Type B pancreatic cell (in vitro differentiated cells): ENCODE data around the gene VPS37B. TPM values are rescaled to one million over a fixed set of nuclear protein-coding genes. Genes with fewer than 3 reads are reported as not detected.

Source experiments
- DNase-seq: peaks from one replicate; pipeline ENCODE4 v3.0.0; 2021; ENCODE audit warnings: mixed read lengths; ENCODE audit not compliant: unreplicated experiment; ENCODE audit errors: extremely low spot score
- H3K27ac Mint-ChIP-seq: 2 replicates; pipeline ENCODE4 v1.8.0; 2021; ENCODE audit warnings: mild to moderate bottlenecking, mixed read lengths
- H3K27me3 Mint-ChIP-seq: 2 replicates; pipeline ENCODE4 v1.8.0; 2021; ENCODE audit warnings: mixed read lengths
- H3K36me3 Mint-ChIP-seq: 2 replicates; pipeline ENCODE4 v1.8.0; 2021; ENCODE audit warnings: mixed read lengths
- H3K4me1 Mint-ChIP-seq: one replicate; pipeline ENCODE4 v1.8.0; 2021; ENCODE audit warnings: mixed read lengths; ENCODE audit not compliant: unreplicated experiment
- H3K4me3 Mint-ChIP-seq: 2 replicates; pipeline ENCODE4 v1.8.0; 2021; ENCODE audit warnings: mild to moderate bottlenecking, mixed read lengths
- H3K9me3 Mint-ChIP-seq: 2 replicates; pipeline ENCODE4 v1.8.0; 2021; ENCODE audit warnings: mixed read lengths
- CTCF ChIP-seq: fragments of 200-600 bp; sonication (generic); conservative IDR thresholded peaks from 2 replicates; pipeline ENCODE4 v1.5.0; 2021; ENCODE audit warnings: antibody characterized with exemption, mild to moderate bottlenecking
- total RNA-seq: library from RNA; stranded (reverse); gene quantifications from 2 replicates; pipeline ENCODE4 v1.2.1, GENCODE V29; 2021; ENCODE audit warnings: low replicate concordance

The VPS37B gene
- total RNA-seq, 1 donor from 2014 or later: 32.4 TPM

DNA sequence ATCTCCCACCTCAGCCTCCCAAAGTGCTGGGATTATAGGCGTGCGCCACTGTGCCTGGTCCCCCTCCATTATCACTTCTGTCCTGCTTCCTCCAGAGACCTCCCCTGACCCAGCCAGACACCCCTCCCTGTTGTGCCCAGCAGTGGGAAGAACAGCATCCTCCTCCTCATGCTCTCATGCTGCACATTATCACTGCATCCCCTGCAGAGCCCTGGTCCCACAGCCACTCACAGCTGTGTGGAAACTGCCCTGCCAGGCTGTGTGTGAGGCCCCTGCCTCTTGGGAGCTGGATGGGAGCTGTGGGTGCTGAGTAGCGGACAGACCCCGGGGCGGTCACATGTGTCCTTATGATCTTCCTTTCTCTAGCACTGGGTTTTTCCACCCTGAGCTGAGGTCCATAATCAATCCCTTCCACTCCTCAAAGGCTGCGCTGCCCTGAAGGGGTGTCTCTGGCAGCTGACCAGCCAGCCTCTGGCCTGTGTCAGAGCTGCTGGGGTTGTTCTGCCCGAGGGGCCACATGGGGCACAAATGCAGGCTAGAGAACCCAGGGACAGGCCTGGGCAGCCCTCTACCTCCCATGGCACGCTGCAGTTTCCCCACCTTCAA is 51.5 kb downstream of the VPS37B start:
- no peaks in the 10 kb centered on the region for H3K9me3 Mint-ChIP-seq
- DNase-seq: no peak
- peaks cover 21% of the 10 kb centered on the region for H3K4me1 Mint-ChIP-seq
- no peaks in the 10 kb centered on the region for H3K36me3 Mint-ChIP-seq
- H3K27ac Mint-ChIP-seq: peak overlapping the region; percentile 26
- no peak overlapping the region for H3K4me3 Mint-ChIP-seq
- TF ChIP-seq CTCF: no peak
- no peaks in the 10 kb centered on the region for H3K27me3 Mint-ChIP-seq

DNA sequence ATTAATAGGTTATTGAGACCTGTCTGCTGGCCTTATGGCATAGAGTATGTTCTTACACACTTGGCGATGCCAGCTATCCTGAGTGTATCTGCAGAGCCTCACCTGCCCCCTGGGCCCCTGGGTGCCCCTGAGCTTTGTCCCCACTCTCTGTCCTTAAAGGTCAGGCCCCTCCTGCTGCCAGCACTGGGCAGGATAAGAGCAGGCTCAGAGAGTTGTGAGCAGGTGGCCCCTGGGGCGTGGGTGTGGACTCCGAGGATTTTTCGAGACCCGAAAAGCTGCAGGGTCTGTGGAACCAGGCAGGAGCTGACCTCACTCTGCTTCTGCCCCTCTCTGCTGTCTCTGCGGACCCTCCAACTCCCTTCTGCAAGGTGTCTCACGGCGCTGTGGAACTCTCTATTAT is 52.5 kb downstream of the VPS37B start:
- Mint-ChIP-seq H3K36me3 (no peaks in the 10 kb centered on the region), H3K9me3 (no peaks in the 10 kb centered on the region), H3K4me3 (no peak overlapping the region), H3K27ac (no peak overlapping the region), H3K4me1 (peaks cover 21% of the 10 kb centered on the region), H3K27me3 (no peaks in the 10 kb centered on the region)
- no peak for DNase-seq
- TF ChIP-seq CTCF: no peak

DNA sequence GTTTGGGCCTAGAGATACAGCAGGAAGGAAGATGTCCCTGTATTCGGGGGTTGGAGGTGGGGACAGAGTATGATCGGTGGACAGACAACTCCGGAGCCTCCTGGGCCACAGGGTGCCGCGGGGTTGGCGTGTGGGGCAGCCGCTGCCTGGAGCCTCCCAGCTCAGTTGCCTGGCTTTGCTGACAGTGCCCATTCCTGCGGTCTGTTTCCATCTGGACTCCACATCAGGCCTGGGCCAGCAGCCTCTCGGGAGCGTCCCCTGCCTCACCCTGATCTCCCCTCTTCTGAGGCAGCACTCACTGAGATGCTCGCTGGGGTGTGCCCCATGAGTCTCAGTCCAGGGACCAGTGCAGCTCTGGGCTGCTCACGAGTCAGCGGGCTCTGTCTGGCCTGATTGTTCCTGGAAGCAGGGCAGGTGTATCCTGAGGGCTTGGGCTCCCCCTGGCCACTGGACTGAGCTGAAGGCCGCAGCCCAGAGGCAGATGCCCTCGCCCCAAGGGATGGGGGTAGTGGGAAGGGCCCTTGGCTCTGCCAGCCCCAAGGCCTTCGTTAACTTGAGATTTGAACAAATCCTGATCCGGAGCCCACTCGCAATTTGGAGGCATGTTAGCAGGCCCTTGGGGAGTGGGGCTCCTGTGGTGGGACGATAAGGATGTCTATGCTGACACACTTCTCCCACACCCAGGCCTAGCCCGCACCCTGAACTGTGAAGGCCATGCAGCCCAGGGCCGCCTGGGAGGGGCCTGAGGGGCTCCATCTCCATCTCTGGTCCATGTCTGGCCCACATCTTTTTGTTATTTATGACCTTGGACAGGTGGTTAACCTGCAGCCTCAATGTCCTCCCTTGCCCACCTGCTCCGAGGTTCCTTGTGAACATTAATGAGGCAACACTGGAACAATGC is 53.2 kb downstream of the VPS37B start:
- TF ChIP-seq CTCF: no peak
- Mint-ChIP-seq H3K9me3 (no peaks in the 10 kb centered on the region), H3K27me3 (peaks cover under 1% of the 10 kb centered on the region), H3K36me3 (no peaks in the 10 kb centered on the region), H3K27ac (peak overlapping the region; percentile 73), H3K4me1 (peaks cover 28% of the 10 kb centered on the region), H3K4me3 (no peak overlapping the region)
- DNase-seq: no peak

- Mint-ChIP-seq H3K4me3 (peak overlapping the region; percentile 41), H3K27ac (peak overlapping the region; percentile 73), H3K27me3 (peaks cover 3% of the 10 kb centered on the region), H3K9me3 (no peaks in the 10 kb centered on the region), H3K4me1 (peaks cover 36% of the 10 kb centered on the region), H3K36me3 (no peaks in the 10 kb centered on the region)
- TF ChIP-seq CTCF: no peak
- DNase-seq: no peak
These were observed 54.2 kb downstream of the VPS37B start for GRCh38 chr12:122841544-122842321.

GRCh38 chr12:122840580-122841513 is 55.1 kb downstream of the VPS37B start:
- H3K36me3 Mint-ChIP-seq: no peaks in the 10 kb centered on the region
- peaks cover 41% of the 10 kb centered on the region for H3K4me1 Mint-ChIP-seq
- DNase-seq: no peak
- peak overlapping the region; percentile 73 for H3K27ac Mint-ChIP-seq
- H3K27me3 Mint-ChIP-seq: peaks cover 7% of the 10 kb centered on the region
- H3K4me3 Mint-ChIP-seq: peak overlapping the region; percentile 41
- H3K9me3 Mint-ChIP-seq: no peaks in the 10 kb centered on the region
- no peak for TF ChIP-seq CTCF
